BE2C (cell line): ENCODE measurements around the gene GREM1.

Experiments used
- DNase-seq: peaks from one replicate; pipeline ENCODE4 v3.0.0-alpha.2; 2020
- H3K27me3 ChIP-seq: fragments of 250-450 bp; sonication (Bioruptor Pico); 2 replicates; pipeline ENCODE4 v1.5.1; 2020; ENCODE audit warnings: mild to moderate bottlenecking
- H3K36me3 ChIP-seq: fragments of 250-450 bp; sonication (Bioruptor Pico); 2 replicates; pipeline ENCODE4 v1.5.1; 2020; ENCODE audit warnings: mild to moderate bottlenecking
- H3K4me1 ChIP-seq: fragments of 250-450 bp; sonication (Bioruptor Pico); 2 replicates; pipeline ENCODE4 v1.5.1; 2020
- H3K4me3 ChIP-seq: 2 replicates; pipeline ENCODE4 v1.5.1; 2011; ENCODE audit warnings: low read depth, low read length
- H3K9me3 ChIP-seq: fragments of 250-450 bp; sonication (Bioruptor Pico); 2 replicates; pipeline ENCODE4 v1.5.1; 2020
- CTCF ChIP-seq: IDR thresholded peaks from 2 replicates; pipeline ENCODE4 v1.5.1; 2012; ENCODE audit warnings: mild to moderate bottlenecking, low read depth, low read length

GREM1 gene

GRCh38 chr15:32700501-32701150 is 17.2 kb upstream of the GREM1 start:
- Histone ChIP-seq H3K4me1 (no peaks in the 10 kb centered on the region), H3K36me3 (no peaks in the 10 kb centered on the region), H3K27me3 (no peaks in the 10 kb centered on the region), H3K4me3 (no peak overlapping the region), H3K9me3 (no peaks in the 10 kb centered on the region)
- no peak for TF ChIP-seq CTCF
- no peak for DNase-seq

GRCh38 chr15:32701863-32702262 is 15.9 kb upstream of the GREM1 start:
- no peak for DNase-seq
- TF ChIP-seq CTCF: no peak
- Histone ChIP-seq H3K4me1 (no peaks in the 10 kb centered on the region), H3K27me3 (no peaks in the 10 kb centered on the region), H3K36me3 (no peaks in the 10 kb centered on the region), H3K4me3 (no peak overlapping the region), H3K9me3 (no peaks in the 10 kb centered on the region)

- Histone ChIP-seq H3K4me1 (no peaks in the 10 kb centered on the region), H3K36me3 (no peaks in the 10 kb centered on the region), H3K4me3 (no peak overlapping the region), H3K9me3 (no peaks in the 10 kb centered on the region), H3K27me3 (no peaks in the 10 kb centered on the region)
- DNase-seq: no peak
- no peak for TF ChIP-seq CTCF
These were observed 13.3 kb upstream of the GREM1 start for GRCh38 chr15:32704395-32704981.

- no peaks in the 10 kb centered on the region for H3K27me3 ChIP-seq
- H3K4me1 ChIP-seq: no peaks in the 10 kb centered on the region
- DNase-seq: no peak
- H3K36me3 ChIP-seq: no peaks in the 10 kb centered on the region
- no peak overlapping the region for H3K4me3 ChIP-seq
- TF ChIP-seq CTCF: no peak
- no peaks in the 10 kb centered on the region for H3K9me3 ChIP-seq
These were observed 12.4 kb upstream of the GREM1 start for GRCh38 chr15:32705446-32705845.

- Histone ChIP-seq H3K9me3 (no peaks in the 10 kb centered on the region), H3K36me3 (no peaks in the 10 kb centered on the region), H3K4me3 (no peak overlapping the region), H3K4me1 (no peaks in the 10 kb centered on the region), H3K27me3 (no peaks in the 10 kb centered on the region)
- no peak for TF ChIP-seq CTCF
- DNase-seq: no peak
These were observed 11.1 kb upstream of the GREM1 start for GRCh38 chr15:32706704-32707103.

GRCh38 chr15:32707436-32707835 is 10.4 kb upstream of the GREM1 start:
- no peak for DNase-seq
- no peak overlapping the region for H3K4me3 ChIP-seq
- H3K9me3 ChIP-seq: no peaks in the 10 kb centered on the region
- H3K27me3 ChIP-seq: no peaks in the 10 kb centered on the region
- no peak for TF ChIP-seq CTCF
- H3K4me1 ChIP-seq: no peaks in the 10 kb centered on the region
- H3K36me3 ChIP-seq: no peaks in the 10 kb centered on the region
